SK-N-SH (cell line): ENCODE measurements around the gene CYP26A1. TPM values are rescaled to one million over a fixed set of nuclear protein-coding genes. Genes with fewer than 3 reads are reported as not detected.
"Not testable (repeated sequence)": the region's sequence is repeated elsewhere in the genome, so short reads cannot be mapped to it uniquely, and the experiment has no call there.

Experiments
- CTCF ChIA-PET: fragments of 300-600, 350-600 bp; formaldehyde crosslinking; extraction: SDS; loops from one replicate; lab custom pipeline; 2021; lab: Yijun Ruan, JAX
- POLR2A ChIA-PET: fragments of 350-600 bp; sonication (Branson Sonifier 250); formaldehyde crosslinking; extraction: SDS; loops from one replicate; lab custom pipeline; 2020; ENCODE audit warnings: antibody characterized with exemption, inconsistent platforms; lab: Yijun Ruan, JAX
- DNase-seq: peaks from one replicate; pipeline ENCODE4 v3.0.0; 2012
- H2AFZ ChIP-seq: fragments of 200-600 bp; sonication (generic); 2 replicates; pipeline ENCODE4 v1.8.1; 2016; ENCODE audit warnings: antibody characterized with exemption, mild to moderate bottlenecking, low read depth
- H3F3A ChIP-seq: fragments of 200-600 bp; sonication (generic); replicated peaks from 2 replicates; pipeline ENCODE3; 2016; ENCODE audit warnings: antibody characterized with exemption, mild to moderate bottlenecking; ENCODE audit not compliant: insufficient read depth
- H3K27ac ChIP-seq, 2 experiments: fragments of 200-500 bp in 1 of 2; fragments of 200-600 bp in 1 of 2; sonication (Bioruptor generic) in 1 of 2; sonication (generic), shearing (Covaris generic) in 1 of 2; 2 replicates each; pipeline versions ENCODE4 v1.5.1 to v1.6.1; 2014 to 2016; ENCODE audit warnings: low read depth in 2 of 2, inconsistent platforms in 1 of 2, low read length in 1 of 2, mild to moderate bottlenecking in 1 of 2, mixed read lengths in 1 of 2
- H3K27me3 ChIP-seq: fragments of 200-600 bp; sonication (generic), shearing (Covaris generic); 2 replicates; pipeline ENCODE4 v1.6.1; 2016; ENCODE audit warnings: mixed run types; ENCODE audit not compliant: insufficient read depth
- H3K36me3 ChIP-seq, 2 experiments: fragments of 200-500 bp in 1 of 2; fragments of 200-600 bp in 1 of 2; sonication (Bioruptor generic) in 1 of 2; sonication (generic) in 1 of 2; replicated peaks in 1 of 2; 2 replicates each; pipeline versions ENCODE3 to v1.5.1; 2014 to 2016; ENCODE audit warnings: low read length in 1 of 2, mild to moderate bottlenecking in 1 of 2; ENCODE audit not compliant: insufficient read depth in 2 of 2, control insufficient read depth in 1 of 2
- H3K4me1 ChIP-seq, 2 experiments: fragments of 200-500 bp in 1 of 2; fragments of 200-600 bp in 1 of 2; sonication (Bioruptor generic) in 1 of 2; sonication (generic), shearing (Covaris generic) in 1 of 2; 2 replicates each; pipeline versions ENCODE4 v1.5.1 to v1.6.1; 2014 to 2016; ENCODE audit warnings: low read depth in 1 of 2, low read length in 1 of 2, mixed run types in 1 of 2; ENCODE audit not compliant: insufficient read depth in 2 of 2, control insufficient read depth in 1 of 2
- H3K4me2 ChIP-seq: fragments of 200-600 bp; sonication (generic), shearing (Covaris generic); 2 replicates; pipeline ENCODE4 v1.6.1; 2017; ENCODE audit warnings: mixed run types
- H3K4me3 ChIP-seq, 2 experiments: fragments of 200-500 bp in 1 of 2; fragments of 200-600 bp in 1 of 2; sonication (Bioruptor generic) in 1 of 2; sonication (generic), shearing (Covaris generic) in 1 of 2; 2 replicates each; pipeline versions ENCODE4 v1.5.1 to v1.8.1; 2014 to 2016; ENCODE audit warnings: low read depth in 2 of 2, inconsistent platforms in 1 of 2, low read length in 1 of 2, mild to moderate bottlenecking in 1 of 2, mixed read lengths in 1 of 2, moderate library complexity in 1 of 2
- H3K79me2 ChIP-seq: fragments of 200-600 bp; sonication (generic); 2 replicates; pipeline ENCODE4 v1.8.1; 2017; ENCODE audit warnings: mild to moderate bottlenecking; ENCODE audit not compliant: insufficient read depth
- H3K9ac ChIP-seq: fragments of 200-600 bp; sonication (generic); 2 replicates; pipeline ENCODE4 v1.6.1; 2017; ENCODE audit warnings: mixed run types
- H3K9me2 ChIP-seq: fragments of 200-600 bp; sonication (generic); 2 replicates; pipeline ENCODE4 v1.6.1; 2017; ENCODE audit warnings: mixed run types
- H3K9me3 ChIP-seq: fragments of 200-600 bp; sonication (generic); 2 replicates; pipeline ENCODE4 v1.6.1; 2017; ENCODE audit warnings: mixed run types, mild to moderate bottlenecking, moderate library complexity
- H4K20me1 ChIP-seq: fragments of 200-600 bp; sonication (generic); 2 replicates; pipeline ENCODE4 v1.6.1; 2017; ENCODE audit warnings: mild to moderate bottlenecking, mixed run types; ENCODE audit not compliant: insufficient read depth
- CTCF ChIP-seq: fragments of 200-600 bp; sonication (generic); IDR thresholded peaks from 2 replicates; pipeline ENCODE4 v1.6.1; 2017; ENCODE audit warnings: antibody characterized with exemption, mild to moderate bottlenecking, moderate library complexity
- EZH2phosphoT487 ChIP-seq: fragments of 200-600 bp; sonication (generic); IDR thresholded peaks from 2 replicates; pipeline ENCODE4 v1.6.1; 2017; ENCODE audit warnings: low read depth, mixed run types, mild to moderate bottlenecking, antibody characterized with exemption, moderate library complexity, borderline replicate concordance
- FOSL2 ChIP-seq: IDR thresholded peaks from 2 replicates; pipeline ENCODE4 v1.4.0; 2012; ENCODE audit warnings: low read depth, mild to moderate bottlenecking, moderate library complexity, borderline replicate concordance
- FOXJ3 ChIP-seq: sonication (generic); formaldehyde crosslinking; IDR thresholded peaks from 2 replicates; pipeline ENCODE4 v1.5.1; 2020; ENCODE audit warnings: mild to moderate bottlenecking, missing genetic modification reagents
- GATA2 ChIP-seq: sonication (generic); formaldehyde crosslinking; IDR thresholded peaks from 2 replicates; pipeline ENCODE4 v1.5.0; 2020; ENCODE audit warnings: mild to moderate bottlenecking, missing genetic modification reagents
- IRF3 ChIP-seq: fragments of 150-350 bp; IDR thresholded peaks from 2 replicates; pipeline ENCODE4 v1.6.1; 2016; ENCODE audit warnings: mild to moderate bottlenecking, low read depth, low read length
- MEF2A ChIP-seq: IDR thresholded peaks from 2 replicates; pipeline ENCODE4 v1.4.0; 2012; ENCODE audit warnings: low read depth, borderline replicate concordance
- MXI1 ChIP-seq: IDR thresholded peaks from 2 replicates; pipeline ENCODE4 v1.6.1; 2012; ENCODE audit warnings: mild to moderate bottlenecking, low read depth, low read length, improper control_type of control experiment
- NRF1 ChIP-seq: IDR thresholded peaks from 2 replicates; pipeline ENCODE4 v1.6.1; 2012; ENCODE audit warnings: low read depth, mild to moderate bottlenecking, low read length
- ZBTB33 ChIP-seq: IDR thresholded peaks from 2 replicates; pipeline ENCODE4 v1.4.0; 2012; ENCODE audit warnings: low read depth, borderline replicate concordance
- WGBS: methylation state at CpG from one replicate; pipeline ENCODE4 v1.1.6; 2017; ENCODE audit warnings: low lambda C conversion rate; 5-methylcytosine and 5-hydroxymethylcytosine counted together
- polyA plus RNA-seq, 3 experiments: library from polyadenylated mRNA; depleted of rRNA; stranded (reverse); fragments of >200 nt; gene quantifications; 2 replicates each; pipeline ENCODE4 v1.2.3, GENCODE V29; 2012

Gene CYP26A1
- polyA plus RNA-seq, 1 of the 3 experiments (the other 2 are of a cell fraction), result not detected

GRCh38 chr10:93099670-93100069 lies 26.0 kb downstream of the CYP26A1 start (continued):
- no peak for TF ChIP-seq IRF3
- TF ChIP-seq, all 33 proteins: peak for 0

- H2AFZ ChIP-seq, H3K79me2 ChIP-seq, H3K27me3 ChIP-seq, DNase-seq, H4K20me1 ChIP-seq, H3K4me2 ChIP-seq, H3K9me2 ChIP-seq, H3K36me3 ChIP-seq, H3F3A ChIP-seq, POLR2A ChIA-PET, H3K9me3 ChIP-seq, H3K4me3 ChIP-seq, H3K9ac ChIP-seq, H3K27ac ChIP-seq, H3K4me1 ChIP-seq: not testable (repeated sequence)
- whole genome bisulfite sequencing, result 56% methylated on average over 3 of the region's 3 CpGs
- CTCF ChIA-PET, result interaction anchor here (0.7 to 2.0 kb wide), 3 partner anchors 15 to 21 kb away, joined by 3 to 4 read pairs (median 3); no protein-coding TSS in a partner anchor
Measured at GRCh38 chr10:93101148-93101547, 27.5 kb downstream of the CYP26A1 start.

GRCh38 chr10:93103953-93104352 lies 30.3 kb downstream of the CYP26A1 start:
- WGBS, result 10% methylated on average over 1 of the region's 1 CpG
- ChIA-PET POLR2A (no interaction called here), CTCF (interaction anchor here (1.9 kb wide), 1 partner anchor 12 kb away, joined by 10 read pairs; no protein-coding TSS in a partner anchor)
- H3K9me3 ChIP-seq, result no peaks in the 10 kb centered on the region
- H3K79me2 ChIP-seq, result no peaks in the 10 kb centered on the region
- no peaks in the 10 kb centered on the region for H3F3A ChIP-seq
- H2AFZ ChIP-seq, result no peak overlapping the region
- no peak overlapping the region for H3K4me2 ChIP-seq
- no peaks in the 10 kb centered on the region for H3K36me3 ChIP-seq
- no peaks in the 10 kb centered on the region for H3K27me3 ChIP-seq
- no peak overlapping the region for H3K27ac ChIP-seq
- H3K9me2 ChIP-seq, result no peaks in the 10 kb centered on the region
- no peak for DNase-seq
- H3K4me1 ChIP-seq, result no peaks in the 10 kb centered on the region
- H3K9ac ChIP-seq, result no peak overlapping the region
- no peak overlapping the region for H3K4me3 ChIP-seq
- TF ChIP-seq MEF2A (no peak), FOSL2 (no peak), FOXJ3 (no peak), NRF1 (no peak), CTCF (no peak), MXI1 (no peak), IRF3 (no peak), GATA2 (CRISPR knock-in tag) (no peak), EZH2phosphoT487 (no peak), ZBTB33 (no peak)
- H4K20me1 ChIP-seq, result no peaks in the 10 kb centered on the region
